ENCODE measurements around the gene CA4.

- no peak for TF ChIP-seq POLR2A (IDR thresholded peaks at IDR 0.05)
- TF ChIP-seq, protein P1, sequence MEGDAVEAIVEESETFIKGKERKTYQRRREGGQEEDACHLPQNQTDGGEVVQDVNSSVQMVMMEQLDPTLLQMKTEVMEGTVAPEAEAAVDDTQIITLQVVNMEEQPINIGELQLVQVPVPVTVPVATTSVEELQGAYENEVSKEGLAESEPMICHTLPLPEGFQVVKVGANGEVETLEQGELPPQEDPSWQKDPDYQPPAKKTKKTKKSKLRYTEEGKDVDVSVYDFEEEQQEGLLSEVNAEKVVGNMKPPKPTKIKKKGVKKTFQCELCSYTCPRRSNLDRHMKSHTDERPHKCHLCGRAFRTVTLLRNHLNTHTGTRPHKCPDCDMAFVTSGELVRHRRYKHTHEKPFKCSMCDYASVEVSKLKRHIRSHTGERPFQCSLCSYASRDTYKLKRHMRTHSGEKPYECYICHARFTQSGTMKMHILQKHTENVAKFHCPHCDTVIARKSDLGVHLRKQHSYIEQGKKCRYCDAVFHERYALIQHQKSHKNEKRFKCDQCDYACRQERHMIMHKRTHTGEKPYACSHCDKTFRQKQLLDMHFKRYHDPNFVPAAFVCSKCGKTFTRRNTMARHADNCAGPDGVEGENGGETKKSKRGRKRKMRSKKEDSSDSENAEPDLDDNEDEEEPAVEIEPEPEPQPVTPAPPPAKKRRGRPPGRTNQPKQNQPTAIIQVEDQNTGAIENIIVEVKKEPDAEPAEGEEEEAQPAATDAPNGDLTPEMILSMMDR (IDR thresholded peaks at IDR 0.05) = no peak
Observed at GRCh38 chr17:60134396-60135150, 15.2 kb upstream of the CA4 start.

Data from lower leg skin (tissue), 3 donors.